ENCODE data around the gene CARS2. TPM values are rescaled to one million over a fixed set of nuclear protein-coding genes. Genes with fewer than 3 reads are reported as not detected.

The CARS2 gene
- total and polyA plus RNA-seq, 2 experiments from 2014 or later, result 39.0 to 53.5 TPM

- H3F3A ChIP-seq (replicated peaks; ENCODE audit: low read depth), result no peaks in the 10 kb centered on the region; the same call in 1 of the 2 replicates
- no peak overlapping the region for H3K4me2 ChIP-seq
- no peak overlapping the region for H3K4me3 ChIP-seq
- H3K27ac Mint-ChIP-seq, result no peak overlapping the region
- no peaks in the 10 kb centered on the region for H3K9me2 ChIP-seq (ENCODE audit: insufficient read depth)
- H2AFZ ChIP-seq, result no peak overlapping the region
- no peaks in the 10 kb centered on the region for H3K4me1 ChIP-seq (ENCODE audit: insufficient read depth)
- DNase-seq (ENCODE audit: low spot score) (no peak), ATAC-seq (no peak)
- no peak overlapping the region for H3K4me3 Mint-ChIP-seq
- peaks cover 69% of the 10 kb centered on the region for H3K36me3 Mint-ChIP-seq (ENCODE audit: low read depth)
- no peak overlapping the region for H3K27ac ChIP-seq (ENCODE audit: low read depth)
- no peaks in the 10 kb centered on the region; the same call in 2 of the 3 replicates for H3K9me3 Mint-ChIP-seq
- 0 out of 2 replicates have a peak, but pooled peaks cover 6% of the 10 kb centered on the region for H4K20me1 ChIP-seq (replicated peaks; ENCODE audit: insufficient read depth)
- peaks cover 11% of the 10 kb centered on the region for H3K79me2 ChIP-seq (replicated peaks; ENCODE audit: insufficient read depth)
- H3K36me3 ChIP-seq (ENCODE audit: insufficient read depth), result peaks cover 17% of the 10 kb centered on the region; the same call in 1 of the 2 replicates
- H3K27me3 Mint-ChIP-seq (ENCODE audit: insufficient read depth, low read depth, poor library complexity), result peaks cover 2% of the 10 kb centered on the region
- H3K27me3 ChIP-seq (ENCODE audit: insufficient read depth), result no peaks in the 10 kb centered on the region
- no peaks in the 10 kb centered on the region; the same call in 2 of the 3 replicates for H3K4me1 Mint-ChIP-seq
- TF ChIP-seq ZNF114 (CRISPR knock-in tag; IDR thresholded peaks at IDR 0.05) (no peak), REST (IDR thresholded peaks at IDR 0.05; ENCODE audit: unreplicated experiment) (no peak), ZNF331 (CRISPR knock-in tag; IDR thresholded peaks at IDR 0.05; ENCODE audit: low read depth) (no peak), JUNB (IDR thresholded peaks at IDR 0.05; ENCODE audit: unreplicated experiment) (no peak), STAT1 (IDR thresholded peaks at IDR 0.05; ENCODE audit: unreplicated experiment) (no peak), ZNF462 (CRISPR knock-in tag; IDR thresholded peaks at IDR 0.05) (no peak), POLR2AphosphoS5 (IDR thresholded peaks at IDR 0.05; ENCODE audit: low read depth) (no peak), NANOG (IDR thresholded peaks at IDR 0.05; ENCODE audit: borderline replicate concordance) (no peak), EZH2phosphoT487 (IDR thresholded peaks at IDR 0.05; ENCODE audit: unreplicated experiment) (no peak), CREB1 (CRISPR knock-in tag; IDR thresholded peaks at IDR 0.05; ENCODE audit: low read depth) (no peak), CTCF (conservative IDR thresholded peaks at IDR 0.05; ENCODE audit: low read depth in 2 of 2) (no peak), EZH2 (IDR thresholded peaks at IDR 0.05; ENCODE audit: low read depth, unreplicated experiment) (no peak), ETS1 (IDR thresholded peaks at IDR 0.05) (no peak)
Observed at GRCh38 chr13:110637747-110638146, 68.2 kb downstream of the CARS2 start.

Measured in GM23338 (cell line).